GM18909 (cell line): Measurements from ENCODE around the gene COPS3.
A peak's percentile ranks its signal among the peaks of the same experiment; 100 is the strongest.

Experiments
- ATAC-seq: cut with Tn5 transposase; IDR thresholded peaks from one replicate; pipeline ENCODE4 v1.9.1; 2021; ENCODE audit warnings: mild to moderate bottlenecking; ENCODE audit not compliant: unreplicated experiment, poor library complexity

The COPS3 gene

GRCh38 chr17:17280613-17281549 is at the start of gene COPS3:
COPS3 (minus strand) TSS chr17:17281246; CDS start chr17:17281186, 60 bp downstream.
- ATAC-seq = peak; percentile 91

- no peak for ATAC-seq
These were observed 47.2 kb upstream of the COPS3 start for GRCh38 chr17:17328251-17328650.

- no peak for ATAC-seq
These were observed 45.3 kb upstream of the COPS3 start for GRCh38 chr17:17326275-17326875.

- no peak for ATAC-seq
These were observed 44.8 kb upstream of the COPS3 start for GRCh38 chr17:17325816-17326215.

GRCh38 chr17:17325228-17325627 is 44.2 kb upstream of the COPS3 start:
- ATAC-seq = no peak

GRCh38 chr17:17324616-17325015 is 43.6 kb upstream of the COPS3 start:
- ATAC-seq = no peak

GRCh38 chr17:17322516-17323510 is 41.8 kb upstream of the COPS3 start:
- ATAC-seq = no peak

GRCh38 chr17:17321356-17322025 is 40.4 kb upstream of the COPS3 start:
- ATAC-seq = no peak

GRCh38 chr17:17320911-17321220 is 39.8 kb upstream of the COPS3 start:
- ATAC-seq = no peak

- ATAC-seq = no peak
These were observed 39.3 kb upstream of the COPS3 start for GRCh38 chr17:17320188-17320910.

- no peak for ATAC-seq
These were observed 34.2 kb upstream of the COPS3 start for GRCh38 chr17:17315142-17315821.

GRCh38 chr17:17314501-17315071 is 33.5 kb upstream of the COPS3 start:
- no peak for ATAC-seq

GRCh38 chr17:17313350-17313991 is 32.4 kb upstream of the COPS3 start:
- peak; percentile 43 for ATAC-seq

- no peak for ATAC-seq
These were observed 28.3 kb upstream of the COPS3 start for GRCh38 chr17:17309356-17309755.

GRCh38 chr17:17305281-17305801 is 24.3 kb upstream of the COPS3 start:
- ATAC-seq = peak; percentile 56

GRCh38 chr17:17304521-17304985 is 23.5 kb upstream of the COPS3 start:
- no peak for ATAC-seq

GRCh38 chr17:17303847-17304490 is 22.9 kb upstream of the COPS3 start:
- no peak for ATAC-seq
